HG03575 (cell line): ENCODE data around the gene TSSK1B.
"Not testable (repeated sequence)": the region's sequence is repeated elsewhere in the genome, so short reads cannot be mapped to it uniquely, and the experiment has no call there.

ENCODE experiments used
- ATAC-seq: cut with Tn5 transposase; IDR thresholded peaks from one replicate; pipeline ENCODE4 v1.9.1; 2021; ENCODE audit not compliant: unreplicated experiment, insufficient number of reproducible peaks, low FRiP score; ENCODE audit errors: extremely low read depth

TSSK1B gene

DNA sequence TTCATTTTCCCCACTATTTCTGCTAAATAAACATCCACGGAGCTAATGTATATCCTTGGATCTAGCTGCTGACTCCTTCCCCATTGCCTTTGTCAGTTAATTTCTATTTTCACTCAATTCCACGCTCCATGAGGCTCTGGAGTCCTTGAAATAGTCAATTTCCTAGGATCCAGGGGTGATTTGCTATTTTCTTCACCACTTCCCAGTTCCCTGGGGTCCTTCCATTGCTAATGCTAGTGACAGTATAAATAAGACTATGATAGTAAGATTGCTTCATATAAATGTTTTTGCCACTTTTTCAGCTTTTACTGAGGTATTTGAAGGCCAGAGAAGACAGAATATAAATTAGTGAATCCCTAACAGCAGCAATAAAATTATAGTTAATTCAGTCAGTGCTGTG lies 13.1 kb downstream of the TSSK1B start:
- ATAC-seq = no peak

DNA sequence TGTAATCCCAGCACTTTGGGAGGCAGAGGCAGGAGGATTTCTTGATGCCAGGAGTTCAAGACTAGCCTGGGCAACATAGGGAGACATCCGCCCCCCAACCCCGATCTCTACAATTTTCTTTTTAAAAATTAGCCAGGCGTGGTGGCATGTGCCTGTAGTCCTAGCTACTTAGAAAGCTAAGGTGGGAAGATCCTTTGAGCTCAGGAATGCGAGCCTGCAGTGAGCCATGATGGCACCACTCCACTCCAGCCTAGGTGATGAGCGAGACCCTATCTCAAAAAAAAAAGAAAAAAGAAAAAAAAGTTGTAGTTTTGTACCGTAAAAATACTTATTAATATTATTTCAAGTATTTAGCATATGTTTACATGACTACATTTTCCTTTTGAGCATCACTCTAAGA lies 29.3 kb downstream of the TSSK1B start:
- no peak for ATAC-seq

DNA sequence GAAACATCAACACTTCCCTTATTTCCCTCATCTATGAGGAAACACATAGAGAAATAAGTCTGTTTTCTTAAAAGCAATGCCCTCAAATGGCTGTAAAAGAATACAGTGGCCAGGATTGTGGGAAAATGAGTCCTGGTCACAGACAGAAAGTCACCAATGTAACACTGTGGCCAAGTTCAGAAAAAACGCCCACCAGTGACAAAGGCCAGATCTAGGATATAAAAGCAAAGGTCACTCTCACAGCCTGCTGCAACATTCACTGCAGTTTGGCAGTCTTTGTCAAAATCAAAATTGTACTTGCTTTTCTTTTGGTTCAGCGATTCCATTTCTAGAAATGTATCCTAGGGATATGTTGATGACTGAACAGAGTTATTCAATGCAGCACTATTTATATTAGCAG lies 30.5 kb downstream of the TSSK1B start:
- no peak for ATAC-seq

DNA sequence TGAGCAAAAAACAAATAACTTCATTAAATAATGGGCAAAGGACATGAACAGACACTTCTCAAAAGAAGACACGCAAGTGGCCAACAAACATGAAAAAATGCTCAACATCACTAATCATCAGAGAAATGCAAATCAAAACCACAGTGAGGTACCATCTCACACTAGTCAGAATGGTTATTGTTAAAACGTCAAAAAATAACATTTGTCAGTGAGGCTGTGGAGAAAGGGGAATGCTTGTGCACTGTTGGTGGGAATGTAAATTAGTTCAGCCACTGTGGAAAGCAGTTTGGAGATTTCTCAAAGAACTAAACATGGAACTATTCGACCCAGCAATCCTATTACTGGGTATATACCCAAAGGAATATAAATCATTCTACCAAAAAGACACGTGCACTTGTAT lies 36.8 kb downstream of the TSSK1B start:
- not testable (repeated sequence) for ATAC-seq

DNA sequence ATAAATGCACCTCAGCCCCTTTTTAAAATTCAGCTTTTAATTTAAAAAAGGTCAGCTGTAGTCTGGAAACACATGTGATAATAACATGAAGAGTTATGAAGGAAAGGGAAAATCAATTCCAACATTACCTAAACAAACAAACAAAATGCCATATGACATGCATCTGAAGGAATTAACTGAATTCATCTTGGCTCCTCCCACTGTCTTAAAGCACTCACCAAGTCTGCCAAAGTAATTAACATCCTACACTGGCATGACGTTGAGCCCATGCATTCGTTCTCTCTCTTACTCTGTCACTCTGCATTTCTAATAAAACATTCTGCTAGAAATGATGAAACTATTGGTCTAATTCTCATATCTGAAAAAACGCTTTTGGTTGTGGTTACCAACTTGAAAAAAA lies 37.7 kb downstream of the TSSK1B start:
- ATAC-seq = no peak

DNA sequence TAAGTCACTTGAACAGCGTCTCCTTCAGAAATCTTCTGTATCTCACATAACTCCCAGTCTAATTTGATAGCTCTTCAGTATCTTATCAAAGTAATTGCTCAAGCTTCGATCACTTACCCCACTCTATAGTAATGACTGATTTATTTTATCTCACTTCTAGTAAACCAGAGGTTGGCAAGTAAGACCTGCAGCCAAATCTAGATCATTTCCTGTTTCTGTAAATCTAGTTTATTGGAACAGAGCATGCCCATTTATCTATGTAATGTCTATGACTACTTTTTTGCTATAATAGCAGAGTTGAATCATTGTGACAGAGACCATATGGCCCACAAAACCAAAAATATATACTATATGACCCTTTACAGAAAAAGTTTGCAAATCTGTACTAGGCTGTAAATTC lies 40.1 kb downstream of the TSSK1B start:
- ATAC-seq = no peak

DNA sequence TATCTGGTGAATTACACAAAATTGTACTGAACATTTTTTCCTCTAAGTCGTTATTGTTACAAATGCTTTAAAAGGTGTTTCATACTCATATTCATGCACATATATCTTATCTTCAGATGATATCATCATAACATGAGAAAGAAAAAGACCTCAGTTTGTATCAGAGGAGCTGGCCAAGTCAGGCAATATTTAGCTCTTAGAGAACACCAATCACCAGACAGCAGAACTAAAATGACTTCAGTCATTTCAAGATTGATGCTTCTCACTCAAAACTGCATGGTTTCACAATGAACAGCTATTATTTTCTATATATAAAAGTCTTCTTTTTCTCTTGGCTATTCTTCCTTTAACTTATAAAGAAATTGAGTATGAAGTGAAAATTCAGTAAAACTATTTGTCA lies 44.6 kb downstream of the TSSK1B start:
- ATAC-seq = no peak

DNA sequence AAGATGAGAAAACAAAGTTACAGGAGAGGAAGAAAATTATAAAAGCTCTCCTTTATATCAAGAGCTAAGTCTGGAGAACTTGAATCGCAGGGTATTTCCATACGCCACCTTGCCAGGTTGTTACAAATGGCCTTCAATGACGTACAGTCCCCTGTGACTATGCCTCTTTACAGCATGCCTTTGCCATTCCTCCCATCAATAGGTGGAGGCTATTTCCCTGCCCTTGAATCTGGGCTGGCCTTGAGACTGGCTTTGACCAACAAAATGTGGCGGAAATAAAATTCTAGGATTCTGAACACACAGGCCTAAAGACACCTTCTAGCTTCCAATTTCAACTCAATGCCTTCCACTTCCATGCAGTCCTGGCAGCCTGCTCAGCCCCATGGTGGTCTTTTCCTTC lies 45.7 kb downstream of the TSSK1B start:
- no peak for ATAC-seq

DNA sequence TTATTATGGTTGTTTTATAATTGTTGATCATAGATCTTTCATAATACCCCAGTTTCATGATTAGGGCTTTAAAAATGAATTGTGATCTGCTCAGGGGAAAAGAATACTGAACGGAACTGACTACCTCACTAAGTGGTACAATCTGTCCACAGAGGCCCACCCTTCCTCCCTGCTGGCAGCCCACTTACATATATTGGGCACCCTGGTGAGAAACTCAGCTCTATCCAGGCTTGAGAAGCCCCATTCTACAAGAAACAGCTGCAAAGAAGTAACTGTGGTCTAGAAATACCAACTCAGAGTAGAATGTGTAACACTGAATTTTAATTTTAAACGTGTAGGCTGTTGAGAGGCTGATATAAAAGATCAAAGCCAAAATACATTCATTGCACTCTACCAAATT lies 46.9 kb downstream of the TSSK1B start:
- no peak for ATAC-seq

DNA sequence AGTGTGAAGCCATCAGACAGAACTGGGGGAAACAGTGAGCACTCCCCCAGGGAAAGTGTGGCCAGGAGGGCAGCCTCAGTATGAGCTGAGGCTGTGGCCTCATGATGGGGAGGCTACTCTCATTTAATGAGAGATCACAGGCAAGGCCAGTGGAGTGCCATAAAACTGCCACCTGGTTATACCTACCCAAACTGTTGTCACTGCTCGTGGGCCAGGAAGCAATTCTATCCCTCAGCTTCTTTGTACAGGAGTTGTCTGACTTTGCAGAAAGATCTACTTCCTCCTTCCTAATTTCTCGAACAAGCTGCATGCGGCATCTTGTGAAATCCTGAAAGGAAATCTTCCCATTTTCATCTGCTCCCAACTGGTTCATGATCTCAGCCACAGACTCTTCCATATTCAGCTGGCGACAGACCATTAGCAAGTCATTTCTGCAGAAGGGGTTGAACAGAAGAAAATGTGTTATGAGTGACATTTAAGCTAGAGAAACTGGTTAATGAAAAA lies 50.0 kb downstream of the TSSK1B start:
- no peak for ATAC-seq

DNA sequence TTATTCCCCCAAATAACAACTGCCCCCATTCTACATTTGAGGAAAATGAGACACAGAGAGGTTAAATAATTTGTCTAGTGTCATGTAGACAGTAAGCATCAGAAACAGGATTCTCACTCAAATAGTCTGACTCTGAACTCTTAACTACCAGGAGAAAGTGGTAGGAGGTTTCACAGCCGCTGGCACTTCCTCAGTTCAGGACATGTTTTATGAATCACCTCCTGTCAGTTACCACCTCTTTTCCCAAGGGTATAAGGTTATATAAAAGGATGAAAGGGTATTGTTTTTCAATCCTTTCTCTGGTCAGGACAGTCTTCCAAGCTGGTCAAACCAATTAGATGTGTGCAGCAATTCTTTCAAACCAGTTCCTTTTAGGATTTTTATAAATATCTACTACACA lies 52.1 kb downstream of the TSSK1B start:
- no peak for ATAC-seq
